ENCODE measurements around the gene PHEX.

GRCh38 chrX:22087011-22087557 is 55.0 kb downstream of the PHEX start:
- TF ChIP-seq EZH2 (IDR thresholded peaks at IDR 0.05; ENCODE audit: borderline replicate concordance, low read depth, low read length, severe bottlenecking), result no peak
- TF ChIP-seq, protein P1, sequence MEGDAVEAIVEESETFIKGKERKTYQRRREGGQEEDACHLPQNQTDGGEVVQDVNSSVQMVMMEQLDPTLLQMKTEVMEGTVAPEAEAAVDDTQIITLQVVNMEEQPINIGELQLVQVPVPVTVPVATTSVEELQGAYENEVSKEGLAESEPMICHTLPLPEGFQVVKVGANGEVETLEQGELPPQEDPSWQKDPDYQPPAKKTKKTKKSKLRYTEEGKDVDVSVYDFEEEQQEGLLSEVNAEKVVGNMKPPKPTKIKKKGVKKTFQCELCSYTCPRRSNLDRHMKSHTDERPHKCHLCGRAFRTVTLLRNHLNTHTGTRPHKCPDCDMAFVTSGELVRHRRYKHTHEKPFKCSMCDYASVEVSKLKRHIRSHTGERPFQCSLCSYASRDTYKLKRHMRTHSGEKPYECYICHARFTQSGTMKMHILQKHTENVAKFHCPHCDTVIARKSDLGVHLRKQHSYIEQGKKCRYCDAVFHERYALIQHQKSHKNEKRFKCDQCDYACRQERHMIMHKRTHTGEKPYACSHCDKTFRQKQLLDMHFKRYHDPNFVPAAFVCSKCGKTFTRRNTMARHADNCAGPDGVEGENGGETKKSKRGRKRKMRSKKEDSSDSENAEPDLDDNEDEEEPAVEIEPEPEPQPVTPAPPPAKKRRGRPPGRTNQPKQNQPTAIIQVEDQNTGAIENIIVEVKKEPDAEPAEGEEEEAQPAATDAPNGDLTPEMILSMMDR (IDR thresholded peaks at IDR 0.05; ENCODE audit: borderline replicate concordance, extremely low read depth, low read length, poor library complexity, severe bottlenecking), result no peak
